ENCODE measurements around the gene MYL4. TPM values are rescaled to one million over a fixed set of nuclear protein-coding genes. Genes with fewer than 3 reads are reported as not detected.
"Not testable (repeated sequence)": the region's sequence is repeated elsewhere in the genome, so short reads cannot be mapped to it uniquely, and the experiment has no call there.

The MYL4 gene
- total RNA-seq, 1 experiment from 2014 or later: not detected

- in situ Hi-C loops (cut with HindIII; ENCODE audit: low pct_unique_long_range_greater_than_20kb, low sequenced_read_pairs): no loop called here
- no peak for DNase-seq (ENCODE audit: low read depth, low spot score)
These were observed 4.4 kb downstream of the MYL4 start for GRCh38 chr17:47213540-47213939.

- no peak for DNase-seq (ENCODE audit: low read depth, low spot score)
- in situ Hi-C loops (cut with HindIII; ENCODE audit: low pct_unique_long_range_greater_than_20kb, low sequenced_read_pairs): no loop called here
These were observed 5.8 kb downstream of the MYL4 start for GRCh38 chr17:47214931-47215330.

DNA sequence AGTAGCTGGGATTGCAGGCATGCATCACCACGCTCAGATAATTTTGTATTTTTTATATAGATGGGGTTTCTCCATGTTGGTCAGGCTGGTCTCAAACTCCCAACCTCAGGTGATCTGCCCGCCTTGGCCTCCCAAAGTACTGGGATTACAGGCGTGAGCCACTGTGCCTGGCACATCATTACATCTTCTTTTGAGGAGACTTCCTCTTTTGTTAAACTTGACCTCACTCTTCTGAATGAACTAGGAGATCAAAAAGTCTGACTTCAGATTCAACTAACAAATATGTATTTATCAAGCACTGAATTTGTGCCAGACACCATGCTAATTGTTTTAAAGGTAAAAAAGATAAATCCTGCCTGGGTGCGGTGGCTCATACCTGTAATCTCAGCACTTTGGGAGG is 7.7 kb downstream of the MYL4 start:
- in situ Hi-C loops (cut with HindIII; ENCODE audit: low pct_unique_long_range_greater_than_20kb, low sequenced_read_pairs); DNase-seq (ENCODE audit: low read depth, low spot score): not testable (repeated sequence)

DNA sequence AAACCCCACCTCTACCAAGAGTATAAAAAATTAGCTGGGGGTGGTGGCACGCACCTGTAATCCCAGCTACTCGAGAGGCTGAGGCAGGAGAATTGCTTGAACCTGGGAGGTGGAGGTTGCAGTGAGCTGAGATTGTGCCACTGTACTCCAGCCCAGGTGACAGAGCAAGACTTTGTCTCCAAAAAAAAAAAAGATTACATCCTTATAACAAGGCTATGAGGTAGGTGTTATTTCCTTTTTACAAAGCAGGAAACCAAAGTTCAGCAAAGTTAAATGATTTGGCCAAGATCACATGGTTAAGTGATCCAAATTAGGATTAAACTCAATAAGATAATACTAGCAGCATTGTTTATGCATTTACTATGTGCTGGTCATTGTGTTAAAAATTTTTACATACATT is 8.1 kb downstream of the MYL4 start:
- DNase-seq (ENCODE audit: low read depth, low spot score); in situ Hi-C loops (cut with HindIII; ENCODE audit: low pct_unique_long_range_greater_than_20kb, low sequenced_read_pairs): not testable (repeated sequence)

- in situ Hi-C loops (cut with HindIII; ENCODE audit: low pct_unique_long_range_greater_than_20kb, low sequenced_read_pairs): no loop called here
These were observed 9.8 kb downstream of the MYL4 start for GRCh38 chr17:47218896-47219430.

GRCh38 chr17:47219621-47220475 is 10.7 kb downstream of the MYL4 start:
- in situ Hi-C loops (cut with HindIII; ENCODE audit: low pct_unique_long_range_greater_than_20kb, low sequenced_read_pairs): no loop called here
- DNase-seq (ENCODE audit: low read depth, low spot score): no peak

More at GRCh38 chr17:47218896-47219430, 9.8 kb downstream of the MYL4 start:
- no peak for DNase-seq (ENCODE audit: low read depth, low spot score)

GRCh38 chr17:47220531-47220999 is 11.4 kb downstream of the MYL4 start:
- DNase-seq (ENCODE audit: low read depth, low spot score): no peak
- in situ Hi-C loops (cut with HindIII; ENCODE audit: low pct_unique_long_range_greater_than_20kb, low sequenced_read_pairs): no loop called here

- no peak for DNase-seq (ENCODE audit: low read depth, low spot score)
- in situ Hi-C loops (cut with HindIII; ENCODE audit: low pct_unique_long_range_greater_than_20kb, low sequenced_read_pairs): no loop called here
These were observed 12.0 kb downstream of the MYL4 start for GRCh38 chr17:47221154-47221553.

- no peak for DNase-seq (ENCODE audit: low read depth, low spot score)
- in situ Hi-C loops (cut with HindIII; ENCODE audit: low pct_unique_long_range_greater_than_20kb, low sequenced_read_pairs): no loop called here
These were observed 12.9 kb downstream of the MYL4 start for GRCh38 chr17:47222047-47222446.

DNA sequence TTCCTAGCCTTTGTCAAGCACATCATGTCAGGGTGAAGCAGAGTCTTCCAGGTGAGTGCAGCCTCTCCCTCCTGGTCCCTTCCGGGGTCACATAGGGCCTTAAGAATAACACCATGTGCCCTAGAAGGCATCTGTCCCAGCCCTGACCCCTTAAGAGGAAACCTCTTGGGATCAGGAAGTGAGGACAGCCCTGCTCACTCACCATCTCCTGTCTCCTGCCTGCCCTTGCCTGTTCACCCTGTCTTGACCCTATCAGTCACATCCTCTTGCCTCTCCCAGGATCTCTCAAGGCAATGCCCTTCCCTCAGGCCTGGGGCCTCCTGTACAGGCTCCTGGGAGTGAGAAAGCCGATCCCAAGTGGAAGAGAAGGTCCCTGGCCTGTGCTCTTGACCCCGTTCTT is 13.9 kb downstream of the MYL4 start:
- in situ Hi-C loops (cut with HindIII; ENCODE audit: low pct_unique_long_range_greater_than_20kb, low sequenced_read_pairs): no loop called here
- no peak for DNase-seq (ENCODE audit: low read depth, low spot score)

- in situ Hi-C loops (cut with HindIII; ENCODE audit: low pct_unique_long_range_greater_than_20kb, low sequenced_read_pairs): no loop called here
These were observed 14.3 kb downstream of the MYL4 start for GRCh38 chr17:47223460-47223859.

GRCh38 chr17:47224077-47224476 is 14.9 kb downstream of the MYL4 start:
- in situ Hi-C loops (cut with HindIII; ENCODE audit: low pct_unique_long_range_greater_than_20kb, low sequenced_read_pairs): not testable (repeated sequence)

More at GRCh38 chr17:47223460-47223859, 14.3 kb downstream of the MYL4 start:
- DNase-seq (ENCODE audit: low read depth, low spot score): no peak

DNA sequence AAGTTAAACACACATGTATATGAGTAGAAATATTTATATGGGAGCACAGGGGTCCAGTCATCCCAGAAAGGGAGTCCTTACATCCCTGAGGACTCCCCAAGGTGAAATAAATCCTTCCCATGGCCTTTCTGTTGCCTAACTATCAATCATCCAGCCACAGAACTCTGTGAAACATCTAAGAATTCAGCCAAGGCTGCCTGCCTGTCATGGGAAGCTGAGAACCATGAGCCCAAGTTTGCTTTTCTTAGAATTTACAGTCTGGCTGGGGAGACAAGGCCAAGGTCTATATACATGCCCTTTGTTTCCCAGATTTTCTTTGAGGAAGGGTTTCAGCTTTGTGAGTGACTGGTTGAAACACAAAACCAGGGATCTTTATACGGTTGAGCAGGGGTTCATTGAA is 15.8 kb downstream of the MYL4 start:
- in situ Hi-C loops (cut with HindIII; ENCODE audit: low pct_unique_long_range_greater_than_20kb, low sequenced_read_pairs): no loop called here
- no peak for DNase-seq (ENCODE audit: low read depth, low spot score)

More at GRCh38 chr17:47224077-47224476, 14.9 kb downstream of the MYL4 start:
- DNase-seq (ENCODE audit: low read depth, low spot score): not testable (repeated sequence)

- in situ Hi-C loops (cut with HindIII; ENCODE audit: low pct_unique_long_range_greater_than_20kb, low sequenced_read_pairs): no loop called here
- DNase-seq (ENCODE audit: low read depth, low spot score): no peak
These were observed 16.3 kb downstream of the MYL4 start for GRCh38 chr17:47225436-47225858.

GRCh38 chr17:47225911-47226688 is 17.0 kb downstream of the MYL4 start:
- DNase-seq (ENCODE audit: low read depth, low spot score): no peak
- in situ Hi-C loops (cut with HindIII; ENCODE audit: low pct_unique_long_range_greater_than_20kb, low sequenced_read_pairs): no loop called here

DNA sequence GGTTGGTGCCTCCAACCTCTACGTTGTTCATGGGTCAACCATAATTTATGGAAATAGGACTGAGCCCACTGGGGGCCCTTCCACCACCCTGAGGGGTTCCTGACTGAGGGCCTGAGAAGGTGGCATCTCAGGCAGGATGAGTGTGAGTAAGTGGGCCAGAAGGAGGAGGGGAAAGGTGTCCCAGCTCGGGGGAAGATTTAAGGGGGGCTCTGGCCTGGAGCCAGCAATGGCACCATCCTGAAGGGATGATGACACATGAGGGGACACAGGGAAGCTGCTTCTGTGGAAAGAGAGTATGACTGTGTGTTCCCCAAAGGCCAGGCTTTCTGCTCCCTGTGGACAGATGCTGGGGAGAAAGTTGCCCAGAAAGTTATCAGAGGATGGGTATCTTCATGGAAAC is 18.7 kb downstream of the MYL4 start:
- in situ Hi-C loops (cut with HindIII; ENCODE audit: low pct_unique_long_range_greater_than_20kb, low sequenced_read_pairs): no loop called here
- DNase-seq (ENCODE audit: low read depth, low spot score): no peak

DNA sequence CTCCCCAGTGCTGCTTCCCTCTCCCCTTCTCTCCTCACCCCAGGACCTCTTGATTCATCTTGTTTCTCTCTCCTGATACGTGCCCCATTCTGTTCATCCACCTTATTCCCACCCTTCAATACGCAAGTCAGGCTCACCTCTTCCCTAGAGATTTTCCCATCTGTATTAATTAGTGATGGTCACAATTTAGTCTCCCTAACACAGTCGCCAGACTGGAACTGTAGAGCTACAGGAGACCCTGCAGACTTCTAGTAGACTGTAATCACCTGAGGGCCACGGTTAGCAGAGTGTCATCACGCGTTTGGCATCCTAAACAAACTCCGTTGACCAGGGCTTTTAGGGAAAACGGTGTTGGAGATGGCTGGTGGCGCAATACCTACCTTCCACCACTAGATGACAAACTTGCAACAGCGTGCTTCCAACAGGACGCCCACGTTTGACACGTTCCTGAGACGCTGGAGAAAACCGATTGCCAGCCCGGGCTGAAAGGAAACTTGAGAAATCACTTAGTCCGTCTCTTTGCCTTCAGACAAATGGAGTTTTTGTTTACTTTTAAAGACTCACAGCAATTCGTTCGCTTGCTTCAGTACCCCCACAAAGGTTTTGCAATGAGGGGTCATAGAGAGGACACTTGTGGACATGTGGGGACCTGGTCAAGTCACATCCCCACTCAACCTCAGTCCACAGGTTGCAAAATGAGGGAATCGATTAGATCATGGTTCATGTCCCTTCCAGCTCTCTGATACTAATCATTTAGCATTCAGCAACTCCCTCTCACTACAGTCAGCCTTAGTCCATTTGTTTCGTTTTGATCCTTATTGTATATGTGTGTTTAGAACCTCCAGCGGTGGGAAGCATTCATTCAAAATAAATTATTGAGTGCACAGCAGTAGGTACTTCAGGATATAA is 20.6 kb downstream of the MYL4 start:
- DNase-seq (ENCODE audit: low read depth, low spot score): peak; percentile 92
- in situ Hi-C loops (cut with HindIII; ENCODE audit: low pct_unique_long_range_greater_than_20kb, low sequenced_read_pairs): no loop called here

Data from SK-MEL-5 (cell line).